ENCODE data around the gene PAPOLB.

Gene PAPOLB

GRCh38 chr7:4868493-4868892, 6.7 kb upstream of the PAPOLB start:
- DNase-seq (ENCODE audit: insufficient read length, low spot score), result no peak
- no peak for TF ChIP-seq POLR2A (IDR thresholded peaks at IDR 0.05; ENCODE audit: low read depth, low read length)
- no peak for FAIRE-seq

- no peak for TF ChIP-seq POLR2A (IDR thresholded peaks at IDR 0.05; ENCODE audit: low read depth, low read length)
- DNase-seq (ENCODE audit: insufficient read length, low spot score), result no peak
- FAIRE-seq, result no peak
Observed at GRCh38 chr7:4866528-4867496, 5.0 kb upstream of the PAPOLB start.

DNA sequence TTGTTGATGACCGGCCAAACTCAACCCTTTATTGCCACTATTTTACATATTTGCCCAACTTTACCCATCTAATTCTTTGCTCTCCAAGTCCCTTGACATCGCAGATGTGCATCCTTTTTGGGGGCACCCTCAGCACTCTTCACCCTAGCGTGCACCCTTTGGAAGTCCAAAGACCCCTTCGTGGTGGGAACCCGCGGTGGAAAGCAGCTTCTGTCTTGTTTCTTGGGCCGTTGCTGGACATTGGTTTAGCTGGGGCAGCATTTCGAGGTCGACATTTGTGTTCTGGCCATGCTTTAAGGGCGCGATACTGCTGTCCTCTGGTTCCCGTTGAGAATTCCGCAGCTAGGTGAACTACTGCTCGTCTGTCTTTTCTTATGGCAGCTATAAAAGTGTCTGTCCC, 326 bp upstream of the PAPOLB start:
- FAIRE-seq, result no peak
- no peak for DNase-seq (ENCODE audit: insufficient read length, low spot score)
- no peak for TF ChIP-seq POLR2A (IDR thresholded peaks at IDR 0.05; ENCODE audit: low read depth, low read length)

DNA sequence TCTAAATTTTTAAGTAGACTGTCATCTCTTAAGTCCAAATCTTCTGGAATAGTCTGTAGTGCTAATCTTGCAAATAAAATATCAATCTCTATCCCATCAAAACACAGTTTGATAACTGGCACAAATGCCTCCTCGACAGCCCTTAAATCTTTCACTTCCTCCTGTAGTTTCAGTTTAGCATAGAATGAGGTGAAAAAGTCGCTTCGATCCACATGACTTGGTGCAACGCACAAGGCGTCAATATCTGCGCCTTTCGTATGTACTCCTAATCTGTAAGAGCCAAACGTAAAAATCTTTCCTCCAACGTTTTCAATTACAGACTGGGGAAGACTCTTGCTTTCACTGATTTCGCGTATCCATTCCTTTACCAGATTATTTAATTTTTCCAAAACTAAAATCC, 603 bp downstream of the PAPOLB start:
- no peak for TF ChIP-seq POLR2A (IDR thresholded peaks at IDR 0.05; ENCODE audit: low read depth, low read length)

DNA sequence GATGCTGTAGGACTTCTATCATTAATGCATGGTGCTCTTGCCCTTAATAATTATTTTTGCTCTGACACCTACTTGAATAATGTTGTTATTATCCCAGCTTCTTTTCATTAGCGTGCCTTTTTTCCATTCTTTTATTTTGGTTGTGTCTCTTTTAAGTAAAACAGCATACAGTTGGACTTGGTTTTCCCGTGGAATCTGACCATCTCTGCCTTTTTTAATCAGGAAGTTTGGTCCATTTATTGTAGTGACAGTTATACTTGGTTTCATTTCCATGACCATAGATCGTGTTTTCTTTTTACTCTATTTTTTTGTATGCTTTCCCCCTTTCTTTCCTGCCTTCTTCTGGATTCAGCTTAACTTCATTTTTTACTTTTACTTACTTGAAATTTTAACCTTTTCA, 4.6 kb downstream of the PAPOLB start:
- FAIRE-seq (no peak), DNase-seq (ENCODE audit: insufficient read length, low spot score) (no peak)
- TF ChIP-seq POLR2A (IDR thresholded peaks at IDR 0.05; ENCODE audit: low read depth, low read length), result no peak

More for the DNA sequence above, 603 bp downstream of the PAPOLB start:
- no peak for DNase-seq (ENCODE audit: insufficient read length, low spot score)
- FAIRE-seq, result no peak

DNA sequence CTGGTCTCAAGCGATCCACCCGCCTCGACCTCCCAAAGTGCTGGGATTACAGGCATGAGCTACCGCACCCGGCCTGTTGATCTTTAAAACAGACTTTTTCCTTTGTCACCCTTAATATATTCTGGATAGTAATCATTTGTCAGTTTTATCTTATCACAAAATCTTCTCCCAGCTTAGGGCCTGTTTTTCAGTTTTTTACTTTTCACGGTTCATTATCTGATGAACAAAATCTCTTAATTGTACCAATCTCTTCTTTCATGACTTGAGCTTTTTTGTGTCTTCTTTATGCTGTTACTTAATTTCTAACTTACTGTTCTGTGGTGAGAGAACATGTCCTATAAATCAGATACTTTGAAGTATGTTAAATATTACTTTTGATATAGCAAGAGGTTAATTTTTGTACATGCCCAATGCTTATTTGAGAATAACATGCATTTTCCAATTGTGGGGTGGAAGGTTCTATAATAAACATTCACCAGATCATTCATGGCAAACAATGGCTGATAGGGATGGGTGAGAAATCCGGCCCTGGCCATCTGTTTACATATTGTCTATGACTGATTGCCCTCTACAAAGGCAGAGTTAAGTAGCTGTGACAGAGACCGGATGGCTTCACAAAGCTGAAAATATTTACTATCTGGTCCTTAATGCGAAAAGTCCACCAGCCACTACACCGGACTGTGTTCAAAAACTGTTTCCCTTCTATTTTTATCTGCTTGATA, 5.3 kb downstream of the PAPOLB start:
- DNase-seq (ENCODE audit: insufficient read length, low spot score), result no peak
- FAIRE-seq, result no peak
- no peak for TF ChIP-seq POLR2A (IDR thresholded peaks at IDR 0.05; ENCODE audit: low read depth, low read length)

GRCh38 chr7:4854916-4855315, 6.9 kb downstream of the PAPOLB start:
- FAIRE-seq, result no peak

DNA sequence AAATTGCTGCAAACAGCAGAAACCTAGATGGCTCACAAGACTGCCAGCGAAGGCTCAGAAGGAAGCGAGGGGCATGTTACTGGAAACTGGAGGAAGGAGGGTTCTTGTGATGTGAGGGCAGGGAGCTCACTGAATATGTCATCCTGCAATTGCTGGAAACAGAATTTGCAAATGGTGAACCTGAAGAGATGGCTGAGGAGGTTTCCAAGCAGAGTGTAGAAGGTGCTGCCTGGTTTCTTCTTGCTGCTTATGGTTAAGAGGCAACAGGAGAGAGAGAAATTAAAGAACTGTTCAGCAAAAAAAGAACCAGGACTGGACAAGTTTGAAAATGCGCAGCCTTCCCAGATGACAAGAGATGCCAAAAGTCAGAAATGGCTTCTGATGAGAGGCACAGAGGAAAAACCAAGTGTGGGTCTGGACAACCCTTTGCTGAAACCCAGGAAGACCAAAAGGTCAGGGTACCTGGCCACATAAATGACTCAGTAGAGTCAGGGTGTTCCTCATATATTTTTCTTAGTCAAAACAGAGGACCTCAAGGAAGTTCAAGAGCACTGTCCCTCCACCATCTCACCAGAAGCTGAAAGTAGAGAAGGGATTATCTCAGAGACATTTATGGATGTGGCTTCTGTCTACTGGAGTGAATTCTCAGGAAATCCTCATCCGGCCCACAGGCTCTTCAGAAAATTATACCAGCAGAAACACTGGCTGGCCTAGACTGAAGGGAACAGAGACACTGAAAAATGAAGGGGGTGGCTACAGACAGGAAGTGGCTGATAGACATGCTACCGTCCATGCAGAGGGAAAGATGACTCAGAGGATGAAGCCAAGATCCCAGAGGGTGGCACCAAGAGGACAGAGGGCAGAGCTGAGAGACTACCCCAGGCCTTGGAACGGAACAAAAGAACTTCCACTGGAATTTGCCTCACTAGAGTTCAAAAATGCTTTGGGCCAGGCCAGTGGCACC, 10.1 kb downstream of the PAPOLB start:
- TF ChIP-seq POLR2A (IDR thresholded peaks at IDR 0.05; ENCODE audit: low read depth, low read length), result no peak
- no peak for FAIRE-seq
- peak; percentile 73 for DNase-seq (ENCODE audit: insufficient read length, low spot score)

More at GRCh38 chr7:4854916-4855315, 6.9 kb downstream of the PAPOLB start:
- no peak for DNase-seq (ENCODE audit: insufficient read length, low spot score)
- TF ChIP-seq POLR2A (IDR thresholded peaks at IDR 0.05; ENCODE audit: low read depth, low read length), result no peak

DNA sequence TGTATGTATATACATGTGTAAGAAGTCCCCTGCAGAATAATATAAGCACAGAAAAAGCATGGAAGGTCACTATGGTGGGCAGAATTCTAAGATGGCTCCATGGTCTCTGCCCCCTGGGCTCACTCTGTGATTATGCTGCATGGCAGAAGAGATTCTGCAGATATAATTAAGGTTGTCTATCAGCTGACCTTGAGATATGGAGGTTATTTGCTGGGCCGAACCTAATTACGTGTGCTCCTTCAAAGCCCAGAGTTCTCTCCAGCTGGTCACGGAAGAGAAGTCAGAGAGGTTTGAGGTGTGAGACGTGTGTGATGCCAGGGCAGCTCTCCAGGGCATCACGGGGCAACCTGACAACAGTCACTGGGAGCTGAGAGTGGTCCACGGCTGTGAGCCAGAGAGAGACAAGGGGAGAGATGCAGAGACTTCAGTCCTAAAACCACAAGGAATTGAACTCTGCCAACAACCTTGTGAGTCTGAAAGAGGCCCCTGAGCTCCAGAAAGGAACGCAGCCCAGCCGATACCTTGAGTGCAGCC, 11.5 kb downstream of the PAPOLB start:
- FAIRE-seq (no peak), DNase-seq (ENCODE audit: insufficient read length, low spot score) (no peak)
- TF ChIP-seq POLR2A (IDR thresholded peaks at IDR 0.05; ENCODE audit: low read depth, low read length), result no peak

GRCh38 chr7:4849390-4849789, 12.4 kb downstream of the PAPOLB start:
- FAIRE-seq (no peak), DNase-seq (ENCODE audit: insufficient read length, low spot score) (no peak)
- TF ChIP-seq POLR2A (IDR thresholded peaks at IDR 0.05; ENCODE audit: low read depth, low read length), result no peak

GRCh38 chr7:4845740-4846142, 16.1 kb downstream of the PAPOLB start:
- DNase-seq (ENCODE audit: insufficient read length, low spot score) (no peak), FAIRE-seq (no peak)
- TF ChIP-seq POLR2A (IDR thresholded peaks at IDR 0.05; ENCODE audit: low read depth, low read length), result no peak

GRCh38 chr7:4842319-4843064, 19.3 kb downstream of the PAPOLB start:
- FAIRE-seq (no peak), DNase-seq (ENCODE audit: insufficient read length, low spot score) (no peak)
- TF ChIP-seq POLR2A (IDR thresholded peaks at IDR 0.05; ENCODE audit: low read depth, low read length), result no peak

DNA sequence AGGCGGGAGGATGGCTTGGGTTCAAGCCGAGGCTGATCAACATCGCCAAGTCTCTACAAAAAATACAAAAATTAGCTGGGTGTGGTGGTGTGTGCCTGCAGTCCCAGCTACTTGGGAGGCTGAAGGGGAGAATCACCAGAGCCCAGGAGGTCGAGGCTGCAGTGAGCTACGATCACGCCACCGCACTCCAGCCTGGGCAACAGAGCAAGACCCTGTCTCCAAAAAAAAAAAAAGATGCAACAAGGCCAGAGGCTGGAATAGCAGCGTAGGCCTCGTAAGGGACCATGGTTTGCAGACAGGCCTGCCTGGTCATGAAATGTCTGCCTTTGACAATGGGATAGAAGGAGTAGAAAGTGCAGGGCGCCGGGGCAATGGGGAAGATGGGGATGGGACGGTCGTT, 20.0 kb downstream of the PAPOLB start:
- TF ChIP-seq POLR2A (IDR thresholded peaks at IDR 0.05; ENCODE audit: low read depth, low read length), result no peak
- DNase-seq (ENCODE audit: insufficient read length, low spot score) (no peak), FAIRE-seq (no peak)
